ENCODE results near the gene BMPR1A.

GRCh38 chr10:86941991-86942421, 185.6 kb downstream of the BMPR1A start:
- TF ChIP-seq, protein P1, sequence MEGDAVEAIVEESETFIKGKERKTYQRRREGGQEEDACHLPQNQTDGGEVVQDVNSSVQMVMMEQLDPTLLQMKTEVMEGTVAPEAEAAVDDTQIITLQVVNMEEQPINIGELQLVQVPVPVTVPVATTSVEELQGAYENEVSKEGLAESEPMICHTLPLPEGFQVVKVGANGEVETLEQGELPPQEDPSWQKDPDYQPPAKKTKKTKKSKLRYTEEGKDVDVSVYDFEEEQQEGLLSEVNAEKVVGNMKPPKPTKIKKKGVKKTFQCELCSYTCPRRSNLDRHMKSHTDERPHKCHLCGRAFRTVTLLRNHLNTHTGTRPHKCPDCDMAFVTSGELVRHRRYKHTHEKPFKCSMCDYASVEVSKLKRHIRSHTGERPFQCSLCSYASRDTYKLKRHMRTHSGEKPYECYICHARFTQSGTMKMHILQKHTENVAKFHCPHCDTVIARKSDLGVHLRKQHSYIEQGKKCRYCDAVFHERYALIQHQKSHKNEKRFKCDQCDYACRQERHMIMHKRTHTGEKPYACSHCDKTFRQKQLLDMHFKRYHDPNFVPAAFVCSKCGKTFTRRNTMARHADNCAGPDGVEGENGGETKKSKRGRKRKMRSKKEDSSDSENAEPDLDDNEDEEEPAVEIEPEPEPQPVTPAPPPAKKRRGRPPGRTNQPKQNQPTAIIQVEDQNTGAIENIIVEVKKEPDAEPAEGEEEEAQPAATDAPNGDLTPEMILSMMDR (IDR thresholded peaks at IDR 0.05): no peak
- TF ChIP-seq POLR2A (IDR thresholded peaks at IDR 0.05): no peak

Measured in lower leg skin (tissue), 3 donors.